Measurements from ENCODE around the gene CFDP1. TPM values are rescaled to one million over a fixed set of nuclear protein-coding genes. Genes with fewer than 3 reads are reported as not detected.

The CFDP1 gene
- total and polyA plus RNA-seq, 2 donors (not counting 3 experiments of a cell fraction or from before 2014, with no cell fraction given) = 17.8 to 53.8 TPM

DNA sequence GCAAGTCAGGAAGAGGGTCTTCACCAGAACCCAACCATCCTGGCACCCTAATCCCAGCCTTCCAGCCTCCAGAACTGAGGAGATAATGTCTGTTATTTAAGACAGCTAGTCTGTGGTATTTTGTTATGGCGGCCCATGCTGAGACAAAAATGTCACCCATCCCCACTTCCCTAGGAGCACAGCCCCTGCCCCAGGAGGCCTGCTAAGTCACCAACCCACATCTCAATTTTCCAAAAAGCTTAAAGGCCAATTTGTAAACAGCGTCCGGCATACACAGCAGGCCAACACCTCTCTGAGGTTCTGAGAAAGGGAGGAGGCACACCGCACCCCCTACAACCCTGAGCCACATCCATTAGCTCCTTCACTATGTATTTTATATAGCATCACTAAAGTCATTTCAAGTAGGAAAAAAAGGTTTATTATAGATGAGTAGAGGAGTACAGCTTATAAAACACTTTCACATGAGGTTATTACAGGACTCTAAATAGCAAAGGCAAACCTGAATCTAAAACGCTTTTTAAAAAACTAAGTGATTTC lies 24.2 kb upstream of the CFDP1 start:
- FAIRE-seq = no peak
- ChIA-PET CTCF (interaction anchor here (1.3 to 3.5 kb wide), 3 partner anchors 24 to 260 kb away, joined by 3 to 23 read pairs (median 4); partner anchors contain the start of gene CFDP1), POLR2A (no interaction called here)
- H3K9ac ChIP-seq (replicated peaks; ENCODE audit: extremely low read depth, insufficient read depth, low read length) = no peak overlapping the region
- no peak overlapping the region for H2AFZ ChIP-seq (ENCODE audit: low read depth, low read length)
- no peaks in the 10 kb centered on the region for H4K20me1 ChIP-seq (replicated peaks; ENCODE audit: control insufficient read depth, extremely low read depth, insufficient read depth, low read length)
- no peak overlapping the region for H3K27ac ChIP-seq (ENCODE audit: insufficient read depth, low read depth, low read length)
- DNase-seq (ENCODE audit: low read depth, low spot score) = no peak
- H3K4me2 ChIP-seq (ENCODE audit: insufficient read depth, low read length) = no peak overlapping the region
- H3K4me1 ChIP-seq (ENCODE audit: control insufficient read depth, extremely low read depth, insufficient read depth, low read length) = peaks cover 2% of the 10 kb centered on the region
- no TSS peak for BruUV-seq (replicated peaks)
- peaks cover 82% of the 10 kb centered on the region for H3K79me2 ChIP-seq (ENCODE audit: control insufficient read depth, insufficient read depth, low read length)
- dilution Hi-C loops (cut with MboI; ENCODE audit: extremely low pct_ligation_motif_present, low sequenced_read_pairs) (no loop called here), intact Hi-C loops (cut with micrococcal nuclease) (no loop called here)
- TF ChIP-seq, protein P1, sequence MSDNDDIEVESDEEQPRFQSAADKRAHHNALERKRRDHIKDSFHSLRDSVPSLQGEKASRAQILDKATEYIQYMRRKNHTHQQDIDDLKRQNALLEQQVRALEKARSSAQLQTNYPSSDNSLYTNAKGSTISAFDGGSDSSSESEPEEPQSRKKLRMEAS (IDR thresholded peaks at IDR 0.05; ENCODE audit: insufficient read depth, insufficient read length) = no peak
- TF ChIP-seq FOS (IDR thresholded peaks at IDR 0.05; ENCODE audit: borderline replicate concordance, insufficient read depth, low read length) = no peak
- no peak for TF ChIP-seq MYC (IDR thresholded peaks at IDR 0.05; ENCODE audit: low read depth, low read length)
- TF ChIP-seq, protein P2, sequence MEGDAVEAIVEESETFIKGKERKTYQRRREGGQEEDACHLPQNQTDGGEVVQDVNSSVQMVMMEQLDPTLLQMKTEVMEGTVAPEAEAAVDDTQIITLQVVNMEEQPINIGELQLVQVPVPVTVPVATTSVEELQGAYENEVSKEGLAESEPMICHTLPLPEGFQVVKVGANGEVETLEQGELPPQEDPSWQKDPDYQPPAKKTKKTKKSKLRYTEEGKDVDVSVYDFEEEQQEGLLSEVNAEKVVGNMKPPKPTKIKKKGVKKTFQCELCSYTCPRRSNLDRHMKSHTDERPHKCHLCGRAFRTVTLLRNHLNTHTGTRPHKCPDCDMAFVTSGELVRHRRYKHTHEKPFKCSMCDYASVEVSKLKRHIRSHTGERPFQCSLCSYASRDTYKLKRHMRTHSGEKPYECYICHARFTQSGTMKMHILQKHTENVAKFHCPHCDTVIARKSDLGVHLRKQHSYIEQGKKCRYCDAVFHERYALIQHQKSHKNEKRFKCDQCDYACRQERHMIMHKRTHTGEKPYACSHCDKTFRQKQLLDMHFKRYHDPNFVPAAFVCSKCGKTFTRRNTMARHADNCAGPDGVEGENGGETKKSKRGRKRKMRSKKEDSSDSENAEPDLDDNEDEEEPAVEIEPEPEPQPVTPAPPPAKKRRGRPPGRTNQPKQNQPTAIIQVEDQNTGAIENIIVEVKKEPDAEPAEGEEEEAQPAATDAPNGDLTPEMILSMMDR (IDR thresholded peaks at IDR 0.05; ENCODE audit: extremely low read depth in 1 of 2, insufficient read depth in 1 of 2, low read depth in 1 of 2, low read length in 2 of 2) = no peak
- TF ChIP-seq GATA2 (IDR thresholded peaks at IDR 0.05; ENCODE audit: insufficient read depth, insufficient read length, low read depth, low read length) = no peak
- TF ChIP-seq JUN (IDR thresholded peaks at IDR 0.05; ENCODE audit: borderline replicate concordance, insufficient read depth, insufficient read length, low read depth) = no peak
- no peak for TF ChIP-seq POLR2A (IDR thresholded peaks at IDR 0.05; ENCODE audit: low read depth, low read length)
- TF ChIP-seq POLR2AphosphoS5 (IDR thresholded peaks at IDR 0.05; ENCODE audit: insufficient read depth, low read depth, low read length) = no peak
- no peaks in the 10 kb centered on the region for H3K36me3 ChIP-seq (ENCODE audit: control insufficient read depth in 2 of 2, extremely low read depth in 1 of 2, insufficient read depth in 2 of 2, low read length in 2 of 2)
- H3K4me3 ChIP-seq (replicated peaks in 1 of 3; ENCODE audit: insufficient read depth in 1 of 3, low read depth in 1 of 3, low read length in 3 of 3) = no peak overlapping the region
- no peaks in the 10 kb centered on the region for H3K9me3 ChIP-seq (replicated peaks; ENCODE audit: control insufficient read depth, insufficient read depth, low read length)
- no peaks in the 10 kb centered on the region for H3K27me3 ChIP-seq (ENCODE audit: control insufficient read depth in 2 of 2, insufficient read depth in 2 of 2, low read length in 2 of 2)
- no peaks in the 10 kb centered on the region for H3K9me1 ChIP-seq (replicated peaks; ENCODE audit: control insufficient read depth, extremely low read depth, insufficient read depth, low read length)
